Natural killer cell treated with Interleukin-12 subunit alpha and Interleukin-12 subunit beta and Interleukin-15 and Interleukin-18, amount 100 ng/mL, for 72 hours (primary cell): ENCODE results near the gene RAF1. TPM values are rescaled to one million over a fixed set of nuclear protein-coding genes. Genes with fewer than 3 reads are reported as not detected.
A peak's percentile ranks its signal among the peaks of the same experiment; 100 is the strongest.
"Not testable (repeated sequence)": the region's sequence is repeated elsewhere in the genome, so short reads cannot be mapped to it uniquely, and the experiment has no call there.

Experiments used
- ATAC-seq, 2 donors: fragments of 150-1000 bp; cut with Tn5 transposase in 1 of 2; sonication (Bioruptor Pico), chemical (Tn5 transposase) in 1 of 2; 2 replicates each; pipeline ENCODE4 v1.10.0; 2021
- DNase-seq: peaks from one replicate; pipeline ENCODE4 v3.0.0; 2022; ENCODE audit warnings: low spot score
- H3K27ac Mint-ChIP-seq, 2 donors: 1 replicate in 1 of 2; 2 replicates in 1 of 2; pipeline ENCODE4 v1.8.0; 2022; ENCODE audit warnings: mixed read lengths in 2 of 2, mild to moderate bottlenecking in 1 of 2, moderate library complexity in 1 of 2
- H3K27me3 Mint-ChIP-seq, 2 donors: 1 replicate in 1 of 2; 2 replicates in 1 of 2; pipeline ENCODE4 v1.8.0; 2022; ENCODE audit warnings: mixed read lengths in 2 of 2
- H3K36me3 Mint-ChIP-seq: one replicate; pipeline ENCODE4 v1.8.0; 2022; ENCODE audit warnings: mixed read lengths
- H3K4me1 Mint-ChIP-seq, 2 donors: 1 replicate in 1 of 2; 2 replicates in 1 of 2; pipeline ENCODE4 v1.8.0; 2022; ENCODE audit warnings: low read depth in 2 of 2, mixed read lengths in 2 of 2, mild to moderate bottlenecking in 1 of 2
- H3K4me3 Mint-ChIP-seq: one replicate; pipeline ENCODE4 v1.8.0; 2022; ENCODE audit warnings: mixed read lengths
- H3K9me3 Mint-ChIP-seq: 2 replicates; pipeline ENCODE4 v1.8.0; 2022; ENCODE audit warnings: mixed read lengths
- total RNA-seq, 2 donors: library from RNA; stranded (reverse); gene quantifications; one replicate each; pipeline ENCODE4 v1.2.3, GENCODE V29; 2022

The RAF1 gene
- total RNA-seq = 100 to 1,000 TPM; 122 to 155 TPM

- ATAC-seq (peak; percentile 99), DNase-seq (peak; percentile 97)
- Mint-ChIP-seq H3K27me3 (no peaks in the 10 kb centered on the region), H3K36me3 (no peaks in the 10 kb centered on the region), H3K4me1 (peaks cover 23 to 25% of the 10 kb centered on the region in 2 donors), H3K4me3 (peak within 1 kb of the TSS; percentile 94), H3K9me3 (no peaks in the 10 kb centered on the region), H3K27ac (peak within 1 kb of the TSS; percentile 75 to 79)
Measured at GRCh38 chr3:12663936-12664908, at the start of gene RAF1. TSS of gene RAF1 (minus strand) at chr3:12664117. CDS start at chr3:12618721, 45,396 bp downstream.

GRCh38 chr3:12710062-12710461 is 46.1 kb upstream of the RAF1 start:
- ATAC-seq (no peak), DNase-seq (no peak)
- no peak overlapping the region for H3K4me3 Mint-ChIP-seq
- H3K36me3 Mint-ChIP-seq = no peaks in the 10 kb centered on the region
- H3K4me1 Mint-ChIP-seq = no peaks in the 10 kb centered on the region
- no peaks in the 10 kb centered on the region for H3K9me3 Mint-ChIP-seq
- no peak overlapping the region for H3K27ac Mint-ChIP-seq
- H3K27me3 Mint-ChIP-seq = peaks cover 17 to 24% of the 10 kb centered on the region in 2 donors

GRCh38 chr3:12709334-12709733 is 45.4 kb upstream of the RAF1 start:
- DNase-seq (no peak), ATAC-seq (no peak)
- Mint-ChIP-seq H3K27ac (no peak overlapping the region), H3K36me3 (no peaks in the 10 kb centered on the region), H3K9me3 (no peaks in the 10 kb centered on the region), H3K27me3 (peaks cover 19 to 24% of the 10 kb centered on the region in 2 donors), H3K4me1 (no peaks in the 10 kb centered on the region), H3K4me3 (no peak overlapping the region)

GRCh38 chr3:12708584-12709192 is 44.8 kb upstream of the RAF1 start:
- H3K36me3 Mint-ChIP-seq = no peaks in the 10 kb centered on the region
- no peaks in the 10 kb centered on the region for H3K4me1 Mint-ChIP-seq
- peaks cover 19 to 24% of the 10 kb centered on the region in 2 donors for H3K27me3 Mint-ChIP-seq
- H3K9me3 Mint-ChIP-seq = no peaks in the 10 kb centered on the region
- H3K4me3 Mint-ChIP-seq = no peak overlapping the region
- no peak for ATAC-seq
- no peak for DNase-seq
- H3K27ac Mint-ChIP-seq = no peak overlapping the region

DNA sequence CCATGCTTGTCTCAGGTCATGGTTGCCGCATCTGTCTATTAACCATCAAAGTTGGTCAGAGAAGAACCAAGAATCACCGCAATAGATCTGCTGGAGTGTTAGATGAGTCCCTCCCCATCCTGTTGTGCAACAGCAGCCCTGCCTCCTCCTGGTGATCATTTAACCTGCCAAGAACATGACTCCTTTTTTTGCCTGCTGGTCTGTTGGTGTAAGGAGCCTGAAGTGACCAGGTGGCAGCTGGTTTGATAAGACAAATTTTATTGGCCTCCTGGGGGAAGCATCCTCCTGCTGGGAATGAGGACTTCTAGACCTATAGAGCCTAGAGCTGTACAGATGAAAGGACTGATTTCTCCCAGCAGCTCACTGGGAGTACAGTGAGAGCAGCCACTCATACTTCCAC is 43.5 kb upstream of the RAF1 start:
- Mint-ChIP-seq H3K4me3 (no peak overlapping the region), H3K36me3 (no peaks in the 10 kb centered on the region), H3K27me3 (peaks cover 19 to 24% of the 10 kb centered on the region in 2 donors), H3K27ac (no peak overlapping the region), H3K9me3 (no peaks in the 10 kb centered on the region), H3K4me1 (no peaks in the 10 kb centered on the region)
- DNase-seq (no peak), ATAC-seq (no peak)

DNA sequence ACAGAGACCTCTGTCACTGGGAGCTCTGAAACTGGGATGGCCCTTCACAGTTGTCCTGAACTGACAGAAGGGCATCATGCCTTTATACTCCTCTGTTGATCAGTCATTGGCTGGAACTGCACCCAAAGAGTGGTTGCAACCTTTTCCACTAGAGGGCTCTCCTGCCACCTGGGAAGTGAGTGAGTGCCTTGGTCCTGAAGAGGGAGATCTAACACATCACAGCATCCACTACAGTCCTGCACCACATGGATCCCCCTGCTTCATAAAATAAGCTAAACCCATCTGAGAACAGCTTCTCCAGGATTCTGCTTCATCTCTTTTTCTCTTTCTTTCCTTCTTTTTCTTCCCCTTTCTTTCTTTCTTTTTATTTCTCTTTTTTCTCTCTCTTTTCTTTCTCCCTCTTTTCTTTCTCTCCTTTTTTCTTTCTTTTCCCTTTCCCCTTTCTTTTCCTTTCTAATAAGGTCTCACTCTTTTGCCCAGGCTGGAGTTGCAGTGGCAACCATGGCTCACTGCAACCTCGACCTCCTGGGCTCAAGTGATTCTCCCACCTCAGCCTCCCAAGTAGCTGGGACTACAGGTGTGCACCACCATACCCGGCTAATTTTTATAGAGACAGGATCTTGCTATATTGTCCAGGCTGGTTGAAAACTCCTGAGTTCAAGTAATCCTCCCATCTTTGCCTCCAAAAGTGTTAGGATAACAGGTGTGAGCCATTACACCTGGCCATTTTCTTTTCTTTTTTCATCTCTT is 42.8 kb upstream of the RAF1 start:
- no peaks in the 10 kb centered on the region for H3K9me3 Mint-ChIP-seq
- peaks cover 19 to 24% of the 10 kb centered on the region in 2 donors for H3K27me3 Mint-ChIP-seq
- DNase-seq (peak; percentile 70), ATAC-seq (peak; percentile 84 to 87)
- no peak overlapping the region for H3K4me3 Mint-ChIP-seq
- no peaks in the 10 kb centered on the region for H3K4me1 Mint-ChIP-seq
- H3K27ac Mint-ChIP-seq = no peak overlapping the region
- no peaks in the 10 kb centered on the region for H3K36me3 Mint-ChIP-seq

DNA sequence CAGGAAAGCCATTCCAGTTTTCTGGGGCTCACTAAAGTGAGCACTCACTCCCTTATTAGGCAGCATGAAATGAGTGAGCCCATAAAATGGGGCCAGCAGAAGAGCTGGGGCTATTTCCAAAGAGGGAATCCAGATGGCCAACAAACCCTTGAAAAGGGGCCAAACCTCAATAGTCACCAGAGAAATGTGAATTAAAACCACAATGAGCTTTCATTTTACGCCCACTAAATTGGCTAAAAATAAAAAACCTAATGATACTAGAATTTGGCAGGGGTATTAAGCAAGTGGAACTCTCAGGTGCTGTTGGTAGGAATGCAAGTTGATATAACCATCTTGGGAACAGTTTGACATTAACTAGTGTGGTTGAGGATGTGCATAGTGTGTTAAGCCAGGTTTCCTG is 42.1 kb upstream of the RAF1 start:
- peaks cover 19 to 24% of the 10 kb centered on the region in 2 donors for H3K27me3 Mint-ChIP-seq
- no peaks in the 10 kb centered on the region for H3K4me1 Mint-ChIP-seq
- H3K36me3 Mint-ChIP-seq = no peaks in the 10 kb centered on the region
- no peak for ATAC-seq
- no peak overlapping the region for H3K27ac Mint-ChIP-seq
- no peak for DNase-seq
- no peak overlapping the region for H3K4me3 Mint-ChIP-seq
- H3K9me3 Mint-ChIP-seq = no peaks in the 10 kb centered on the region

- H3K4me1 Mint-ChIP-seq = no peaks in the 10 kb centered on the region
- H3K9me3 Mint-ChIP-seq = no peaks in the 10 kb centered on the region
- no peak for DNase-seq
- H3K27ac Mint-ChIP-seq = no peak overlapping the region
- no peak for ATAC-seq
- no peak overlapping the region for H3K4me3 Mint-ChIP-seq
- no peaks in the 10 kb centered on the region for H3K36me3 Mint-ChIP-seq
- H3K27me3 Mint-ChIP-seq = peaks cover 15 to 22% of the 10 kb centered on the region in 2 donors
Measured at GRCh38 chr3:12705374-12705926, 41.5 kb upstream of the RAF1 start.

DNA sequence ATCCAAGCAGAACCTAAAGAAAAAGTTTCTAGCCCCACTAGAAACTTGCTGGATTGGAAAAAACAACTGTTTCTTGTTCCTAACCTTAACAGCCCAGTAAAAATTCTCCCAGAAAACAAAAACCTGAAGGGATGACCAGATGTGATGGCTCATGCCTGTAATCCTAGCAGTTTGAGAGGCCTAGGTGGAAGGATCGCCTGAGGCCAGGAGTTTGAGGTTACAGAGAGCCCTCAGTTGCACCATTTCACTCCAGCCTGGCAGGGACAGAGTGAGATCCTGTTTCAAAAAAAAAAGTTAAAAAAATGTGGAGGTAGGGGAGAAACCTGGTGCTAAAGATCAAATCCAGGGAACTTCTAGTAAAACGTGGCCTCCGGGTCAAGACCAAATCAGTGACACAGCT is 38.6 kb upstream of the RAF1 start:
- peaks cover 14% of the 10 kb centered on the region in 2 donors for H3K27me3 Mint-ChIP-seq
- ATAC-seq = no peak

GRCh38 chr3:12701601-12702000 is 37.7 kb upstream of the RAF1 start:
- H3K27ac Mint-ChIP-seq, ATAC-seq, H3K9me3 Mint-ChIP-seq, H3K36me3 Mint-ChIP-seq, DNase-seq, H3K4me3 Mint-ChIP-seq, H3K4me1 Mint-ChIP-seq, H3K27me3 Mint-ChIP-seq: not testable (repeated sequence)

More for the DNA sequence above, 38.6 kb upstream of the RAF1 start:
- H3K4me3 Mint-ChIP-seq = no peak overlapping the region
- no peaks in the 10 kb centered on the region for H3K4me1 Mint-ChIP-seq
- no peak overlapping the region for H3K27ac Mint-ChIP-seq
- H3K36me3 Mint-ChIP-seq = no peaks in the 10 kb centered on the region
- H3K9me3 Mint-ChIP-seq = no peaks in the 10 kb centered on the region
- DNase-seq = no peak

DNA sequence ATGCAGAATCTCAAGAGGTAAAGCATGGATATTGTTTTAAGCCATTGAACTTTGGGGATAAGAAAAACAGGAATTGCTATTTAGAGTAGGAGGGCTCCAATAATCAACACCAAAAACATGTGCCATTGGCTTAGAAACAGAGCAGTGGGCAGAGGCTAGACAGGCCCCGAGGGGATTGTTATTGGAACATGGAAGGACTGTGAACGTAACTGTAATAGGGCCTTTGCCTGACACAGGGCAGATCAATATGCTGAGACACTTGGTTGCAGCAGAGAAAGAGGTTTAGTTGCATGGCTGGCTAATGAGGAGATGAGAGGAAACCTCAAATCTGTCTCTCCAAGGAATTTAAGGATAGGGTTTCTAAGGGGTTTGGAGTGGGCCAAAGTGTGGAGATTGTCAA is 36.9 kb upstream of the RAF1 start:
- no peak for ATAC-seq
- Mint-ChIP-seq H3K27me3 (peaks cover 5 to 9% of the 10 kb centered on the region in 2 donors), H3K27ac (no peak overlapping the region)

DNA sequence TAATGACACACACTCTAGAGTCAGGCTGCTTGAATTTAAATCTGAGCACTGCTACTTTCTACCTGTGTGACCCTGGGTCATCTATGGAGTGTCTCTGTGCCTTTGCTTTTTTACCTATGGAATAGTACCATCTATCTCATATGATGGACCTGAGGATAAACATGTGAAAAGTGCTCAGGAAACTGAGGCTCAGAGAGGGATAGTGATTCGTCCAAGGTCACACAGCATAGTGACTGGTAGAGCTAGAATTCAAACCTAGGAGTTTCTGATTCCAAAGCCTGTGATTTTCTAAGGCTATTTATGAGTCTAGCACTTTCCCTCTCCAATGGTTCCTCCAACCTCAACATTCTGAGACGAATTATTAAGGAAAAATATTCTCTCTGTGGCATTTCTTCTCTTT is 32.0 kb upstream of the RAF1 start:
- no peaks in the 10 kb centered on the region for H3K4me1 Mint-ChIP-seq
- ATAC-seq (no peak), DNase-seq (no peak)
- H3K27ac Mint-ChIP-seq = no peak overlapping the region
- peaks cover 0 to 2% of the 10 kb centered on the region in 2 donors for H3K27me3 Mint-ChIP-seq
- H3K9me3 Mint-ChIP-seq = no peaks in the 10 kb centered on the region
- H3K36me3 Mint-ChIP-seq = no peaks in the 10 kb centered on the region
- H3K4me3 Mint-ChIP-seq = no peak overlapping the region

More for the DNA sequence above, 36.9 kb upstream of the RAF1 start:
- no peaks in the 10 kb centered on the region for H3K36me3 Mint-ChIP-seq
- no peak for DNase-seq
- no peak overlapping the region for H3K4me3 Mint-ChIP-seq
- no peaks in the 10 kb centered on the region for H3K9me3 Mint-ChIP-seq
- H3K4me1 Mint-ChIP-seq = no peaks in the 10 kb centered on the region

DNA sequence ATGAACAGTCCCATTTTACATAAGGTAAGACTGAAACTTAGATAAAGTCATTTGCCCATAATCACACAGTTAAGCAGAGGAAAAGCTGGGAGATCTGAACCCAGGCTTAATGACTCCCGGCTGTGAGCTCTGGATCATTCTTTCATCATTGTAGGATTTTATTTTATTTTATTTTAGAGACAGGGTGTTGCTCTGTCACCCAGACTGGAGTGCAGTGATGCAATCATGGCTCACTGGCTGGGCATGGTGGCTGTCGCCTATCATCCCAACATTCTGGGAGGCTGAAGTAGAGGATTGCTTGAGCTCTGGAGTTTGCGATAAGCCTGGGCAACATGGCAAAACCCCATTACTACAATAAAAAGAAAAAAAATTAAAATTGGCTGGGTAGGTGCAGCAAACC is 31.2 kb upstream of the RAF1 start:
- Mint-ChIP-seq H3K36me3 (no peaks in the 10 kb centered on the region), H3K9me3 (no peaks in the 10 kb centered on the region), H3K27ac (no peak overlapping the region), H3K27me3 (peaks cover 0 to 2% of the 10 kb centered on the region in 2 donors), H3K4me3 (no peak overlapping the region), H3K4me1 (no peaks in the 10 kb centered on the region)
- ATAC-seq (no peak), DNase-seq (no peak)
